ENCODE measurements around the gene CNNM2. TPM values are rescaled to one million over a fixed set of nuclear protein-coding genes. Genes with fewer than 3 reads are reported as not detected.
A peak's percentile ranks its signal among the peaks of the same experiment; 100 is the strongest.

The CNNM2 gene
- total RNA-seq, 2 experiments from 2014 or later, result 5.1 to 5.2 TPM

DNA sequence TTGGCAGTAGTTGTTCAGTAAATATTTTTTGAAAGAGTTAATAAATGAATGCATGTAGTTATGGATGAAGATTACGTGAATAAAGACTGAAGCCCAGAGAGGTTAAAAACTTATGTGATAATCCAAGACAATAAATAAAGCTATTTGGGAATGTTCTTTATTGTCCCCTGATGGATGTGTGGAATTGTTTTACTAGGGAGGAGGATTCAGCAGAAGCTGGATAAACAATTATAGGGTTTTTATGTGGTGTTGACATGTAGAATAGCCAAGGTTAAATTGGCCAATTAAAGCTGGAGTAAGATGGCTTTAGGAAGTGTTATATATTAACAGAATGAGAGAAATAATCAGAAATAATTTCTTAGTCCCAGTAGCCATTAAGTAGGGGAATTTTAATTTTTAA is 66.0 kb downstream of the CNNM2 start:
- Mint-ChIP-seq H3K4me1 (ENCODE audit: low read depth) (peaks cover 2% of the 10 kb centered on the region), H3K9me3 (no peaks in the 10 kb centered on the region), H3K27me3 (no peaks in the 10 kb centered on the region), H3K36me3 (ENCODE audit: low read depth) (no peaks in the 10 kb centered on the region), H3K4me3 (no peak overlapping the region), H3K27ac (no peak overlapping the region)
- ATAC-seq (no peak), DNase-seq (no peak)
- ChIA-PET POLR2A (interaction anchor here (0.6 kb wide), 1 partner anchor 55 kb away, joined by 3 read pairs; no protein-coding TSS in a partner anchor), CTCF (no interaction called here)
- intact Hi-C loops (cut with micrococcal nuclease), result no loop called here
- TF ChIP-seq, protein P1, sequence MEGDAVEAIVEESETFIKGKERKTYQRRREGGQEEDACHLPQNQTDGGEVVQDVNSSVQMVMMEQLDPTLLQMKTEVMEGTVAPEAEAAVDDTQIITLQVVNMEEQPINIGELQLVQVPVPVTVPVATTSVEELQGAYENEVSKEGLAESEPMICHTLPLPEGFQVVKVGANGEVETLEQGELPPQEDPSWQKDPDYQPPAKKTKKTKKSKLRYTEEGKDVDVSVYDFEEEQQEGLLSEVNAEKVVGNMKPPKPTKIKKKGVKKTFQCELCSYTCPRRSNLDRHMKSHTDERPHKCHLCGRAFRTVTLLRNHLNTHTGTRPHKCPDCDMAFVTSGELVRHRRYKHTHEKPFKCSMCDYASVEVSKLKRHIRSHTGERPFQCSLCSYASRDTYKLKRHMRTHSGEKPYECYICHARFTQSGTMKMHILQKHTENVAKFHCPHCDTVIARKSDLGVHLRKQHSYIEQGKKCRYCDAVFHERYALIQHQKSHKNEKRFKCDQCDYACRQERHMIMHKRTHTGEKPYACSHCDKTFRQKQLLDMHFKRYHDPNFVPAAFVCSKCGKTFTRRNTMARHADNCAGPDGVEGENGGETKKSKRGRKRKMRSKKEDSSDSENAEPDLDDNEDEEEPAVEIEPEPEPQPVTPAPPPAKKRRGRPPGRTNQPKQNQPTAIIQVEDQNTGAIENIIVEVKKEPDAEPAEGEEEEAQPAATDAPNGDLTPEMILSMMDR (IDR thresholded peaks at IDR 0.05), result no peak

DNA sequence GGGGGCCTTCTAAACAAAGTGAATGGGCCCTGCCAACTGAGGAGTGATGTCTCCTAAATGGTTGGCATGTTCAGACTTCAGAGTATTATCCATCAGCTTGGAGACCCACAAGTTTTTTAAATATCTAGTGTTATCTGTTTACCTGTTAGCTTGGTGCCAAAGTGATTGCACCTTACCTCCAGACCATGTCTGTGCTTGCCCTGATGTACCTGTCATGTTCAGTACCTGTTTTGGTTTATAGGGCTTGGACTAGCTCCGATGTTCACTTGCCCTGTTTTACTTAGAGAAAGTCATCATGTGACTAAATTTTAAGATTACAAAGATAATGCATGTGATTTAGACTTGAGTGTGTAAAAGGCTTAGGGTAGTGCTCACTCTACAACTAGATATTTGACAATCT is 67.7 kb downstream of the CNNM2 start:
- H3K9me3 Mint-ChIP-seq, result no peaks in the 10 kb centered on the region
- no peak overlapping the region for H3K4me3 Mint-ChIP-seq
- peaks cover 9% of the 10 kb centered on the region for H3K4me1 Mint-ChIP-seq (ENCODE audit: low read depth)
- DNase-seq (no peak), ATAC-seq (no peak)
- H3K27me3 Mint-ChIP-seq, result no peaks in the 10 kb centered on the region
- TF ChIP-seq, protein P1 (IDR thresholded peaks at IDR 0.05), result no peak
- H3K36me3 Mint-ChIP-seq (ENCODE audit: low read depth), result no peaks in the 10 kb centered on the region
- intact Hi-C loops (cut with micrococcal nuclease), result no loop called here
- no peak overlapping the region for H3K27ac Mint-ChIP-seq
- POLR2A ChIA-PET, result no interaction called here
- CTCF ChIA-PET, result interaction anchor here (0.6 kb wide), 2 partner anchors 16 to 65 kb away, joined by 3 read pairs; no protein-coding TSS in a partner anchor

DNA sequence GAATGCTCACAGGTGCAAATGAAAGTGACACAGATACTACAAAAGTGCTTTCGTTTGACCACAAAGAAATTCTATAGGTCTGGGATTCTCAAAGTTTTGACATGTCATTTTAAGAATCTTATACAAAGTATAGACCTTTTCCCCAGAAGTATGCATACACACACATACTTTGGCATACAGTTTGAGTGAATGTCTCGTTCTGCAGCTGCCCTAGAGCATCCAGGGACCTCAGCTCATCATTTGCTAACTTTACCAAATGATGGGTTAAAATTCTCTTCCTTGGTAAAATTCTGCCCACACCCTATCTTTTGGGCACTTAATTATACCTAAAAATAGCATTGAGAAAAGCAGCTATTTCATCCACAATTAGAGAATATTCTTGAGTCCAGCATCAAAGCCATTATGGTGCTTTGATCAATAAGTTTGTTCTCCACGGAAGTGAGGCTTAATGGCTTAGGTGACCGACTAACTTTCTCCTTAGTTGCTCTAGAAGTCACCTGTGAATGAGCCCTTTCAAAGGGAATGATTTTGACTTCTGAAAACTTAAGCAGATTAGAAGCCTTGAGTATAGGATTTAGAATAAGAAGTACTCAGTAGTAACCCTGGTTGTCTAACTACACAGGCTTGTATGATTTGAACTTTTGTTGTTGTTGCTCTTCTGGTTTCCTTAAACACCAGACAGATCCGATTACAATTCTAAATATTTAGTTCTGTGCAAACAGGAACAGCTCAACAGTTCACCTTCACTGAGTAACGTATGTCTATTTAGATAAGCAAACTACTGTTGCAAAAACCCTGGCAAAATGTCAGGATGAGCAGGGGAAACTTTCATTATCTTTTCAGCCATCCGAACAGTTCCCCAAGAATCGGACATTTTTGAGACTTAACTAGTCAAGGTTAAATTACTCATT is 70.6 kb downstream of the CNNM2 start:
- ATAC-seq (no peak), DNase-seq (no peak)
- no peak overlapping the region for H3K27ac Mint-ChIP-seq
- peaks cover 9% of the 10 kb centered on the region for H3K4me1 Mint-ChIP-seq (ENCODE audit: low read depth)
- TF ChIP-seq, protein P1 (IDR thresholded peaks at IDR 0.05), result no peak
- H3K4me3 Mint-ChIP-seq, result no peak overlapping the region
- intact Hi-C loops (cut with micrococcal nuclease), result no loop called here
- no peaks in the 10 kb centered on the region for H3K36me3 Mint-ChIP-seq (ENCODE audit: low read depth)
- H3K9me3 Mint-ChIP-seq, result no peaks in the 10 kb centered on the region
- H3K27me3 Mint-ChIP-seq, result no peaks in the 10 kb centered on the region
- ChIA-PET POLR2A (no interaction called here), CTCF (no interaction called here)

DNA sequence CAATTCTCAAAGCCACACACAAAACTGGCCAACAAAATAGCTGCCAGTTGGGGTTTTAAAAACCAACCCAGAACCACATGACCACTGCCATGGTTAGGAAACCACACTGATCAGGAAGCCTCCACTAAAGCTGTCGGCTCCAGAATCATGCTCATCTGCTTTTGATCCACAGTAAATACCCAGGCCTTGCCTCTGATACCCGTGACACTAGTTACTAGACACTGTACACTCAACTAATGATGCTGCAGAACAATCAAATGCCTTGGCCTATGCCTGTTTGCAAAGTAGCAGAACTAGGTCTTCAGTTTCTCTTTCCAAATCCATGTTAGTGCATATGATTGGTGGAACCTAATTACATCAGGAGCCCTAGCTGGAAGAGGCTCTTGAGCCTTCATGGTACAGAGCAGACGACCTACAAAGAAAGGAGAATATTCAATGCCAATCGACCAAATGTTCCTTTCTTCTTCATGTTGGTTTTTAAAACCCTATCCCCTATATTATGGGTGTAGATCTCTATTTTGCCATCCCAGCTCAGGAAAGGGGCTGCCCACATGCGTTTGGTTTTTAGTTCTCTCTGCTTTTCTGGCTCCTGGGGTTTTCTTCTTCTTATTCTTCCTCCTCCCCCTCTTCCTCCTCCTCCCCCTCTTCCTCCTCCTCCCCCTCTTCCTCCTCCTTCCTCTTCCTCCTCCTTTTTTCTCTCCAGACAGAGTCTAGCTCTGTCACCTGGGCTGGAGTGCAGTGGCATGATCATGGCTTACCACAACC is 76.6 kb downstream of the CNNM2 start:
- intact Hi-C loops (cut with micrococcal nuclease), result no loop called here

More for the DNA sequence above, 76.6 kb downstream of the CNNM2 start:
- Mint-ChIP-seq H3K4me3 (no peak overlapping the region), H3K4me1 (ENCODE audit: low read depth) (peaks cover 20% of the 10 kb centered on the region), H3K27me3 (no peaks in the 10 kb centered on the region), H3K36me3 (ENCODE audit: low read depth) (no peaks in the 10 kb centered on the region), H3K27ac (peak overlapping the region; percentile 46), H3K9me3 (peaks cover 2% of the 10 kb centered on the region)
- CTCF ChIA-PET, result interaction anchor here (1.1 to 1.3 kb wide), 2 partner anchors 74 to 77 kb away, joined by 4 to 6 read pairs; partner anchors contain the start of gene CNNM2
- TF ChIP-seq, protein P1 (IDR thresholded peaks at IDR 0.05), result no peak
- POLR2A ChIA-PET, result interaction anchor here (0.7 kb wide), 2 partner anchors 280 to 340 kb away, joined by 3 read pairs; no protein-coding TSS in a partner anchor
- DNase-seq (no peak), ATAC-seq (peak; percentile 70)

Data from activated CD8-positive, alpha-beta T cell treated with anti-CD3 and anti-CD28 coated beads for 36 hours (primary cell).